Mononuclear cell (primary cell): Measurements from ENCODE around the gene HIPK2. TPM values are rescaled to one million over a fixed set of nuclear protein-coding genes. Genes with fewer than 3 reads are reported as not detected.
"Not testable (repeated sequence)": the region's sequence is repeated elsewhere in the genome, so short reads cannot be mapped to it uniquely, and the experiment has no call there.

Experiments
- H3K27me3 ChIP-seq: 2 replicates; pipeline ENCODE4 v1.6.0; 2011; ENCODE audit warnings: low read length, control low read depth; ENCODE audit not compliant: insufficient read depth
- H3K4me1 ChIP-seq: 2 replicates; pipeline ENCODE4 v1.5.1; 2011; ENCODE audit warnings: mild to moderate bottlenecking, low read length, control low read depth; ENCODE audit not compliant: insufficient read depth
- H3K4me3 ChIP-seq: 2 replicates; pipeline ENCODE4 v1.5.1; 2011; ENCODE audit warnings: mild to moderate bottlenecking, low read length, moderate library complexity
- H3K9me3 ChIP-seq: 2 replicates; pipeline ENCODE4 v1.5.1; 2011; ENCODE audit warnings: low read depth, mild to moderate bottlenecking, control low read depth, low read length
- total RNA-seq: library from RNA; depleted of rRNA; stranded (reverse); fragments of >200 nt; gene quantifications from one replicate; pipeline ENCODE4 v1.2.3, GENCODE V29; 2012

Gene HIPK2
- total RNA-seq, 1 donor = 14.2 TPM

GRCh38 chr7:139679731-139680594, 97.8 kb downstream of the HIPK2 start:
- no peaks in the 10 kb centered on the region for H3K27me3 ChIP-seq
- no peaks in the 10 kb centered on the region for H3K9me3 ChIP-seq
- H3K4me1 ChIP-seq = peaks cover 52% of the 10 kb centered on the region
- H3K4me3 ChIP-seq = no peak overlapping the region

- Histone ChIP-seq H3K4me1 (peaks cover 32% of the 10 kb centered on the region), H3K27me3 (no peaks in the 10 kb centered on the region), H3K9me3 (no peaks in the 10 kb centered on the region), H3K4me3 (no peak overlapping the region)
Observed at GRCh38 chr7:139676390-139676789, 101.4 kb downstream of the HIPK2 start.

GRCh38 chr7:139675127-139676125, 102.4 kb downstream of the HIPK2 start:
- no peaks in the 10 kb centered on the region for H3K27me3 ChIP-seq
- no peaks in the 10 kb centered on the region for H3K9me3 ChIP-seq
- H3K4me3 ChIP-seq = no peak overlapping the region
- peaks cover 22% of the 10 kb centered on the region for H3K4me1 ChIP-seq

DNA sequence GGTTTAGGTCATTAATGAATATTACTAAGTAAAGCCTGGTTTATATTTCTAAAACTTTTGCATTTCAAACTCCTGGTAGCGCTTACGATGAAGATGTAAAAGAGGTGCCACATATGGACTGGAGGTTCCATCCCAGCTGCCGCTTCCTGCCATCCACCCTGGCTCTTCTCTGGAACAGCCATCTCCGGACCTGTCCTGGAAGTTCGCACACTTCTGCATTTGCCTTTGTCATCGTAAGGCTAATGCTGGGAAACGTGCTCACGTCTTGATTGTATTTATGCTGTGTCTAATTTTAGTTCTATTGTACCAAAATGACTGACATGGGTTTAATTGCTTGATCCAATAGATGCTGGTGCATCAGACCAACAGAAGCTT, 103.1 kb downstream of the HIPK2 start:
- Histone ChIP-seq H3K27me3 (no peaks in the 10 kb centered on the region), H3K4me1 (peaks cover 15% of the 10 kb centered on the region), H3K9me3 (no peaks in the 10 kb centered on the region), H3K4me3 (no peak overlapping the region)

DNA sequence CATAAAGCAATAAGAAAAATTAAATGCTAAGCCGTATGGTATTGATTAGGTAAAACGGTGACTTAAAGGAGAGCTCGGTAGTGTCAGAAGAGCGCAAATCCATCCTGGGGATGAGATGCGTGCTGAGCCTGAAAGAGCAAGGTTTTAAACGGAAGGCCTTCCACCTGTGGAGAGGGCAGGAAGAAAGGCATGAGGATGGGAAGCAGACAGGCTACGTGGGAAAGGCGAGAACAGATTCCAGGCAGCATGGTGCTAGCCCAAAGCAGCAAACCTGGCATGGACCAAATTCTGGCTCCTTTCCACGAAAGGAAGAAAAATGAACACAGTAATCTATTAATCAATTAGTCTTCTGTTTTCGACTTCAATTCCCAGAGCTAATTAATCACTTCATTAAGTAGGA, 103.5 kb downstream of the HIPK2 start:
- Histone ChIP-seq H3K27me3 (no peaks in the 10 kb centered on the region), H3K4me1 (peaks cover 15% of the 10 kb centered on the region), H3K4me3 (no peak overlapping the region), H3K9me3 (no peaks in the 10 kb centered on the region)

DNA sequence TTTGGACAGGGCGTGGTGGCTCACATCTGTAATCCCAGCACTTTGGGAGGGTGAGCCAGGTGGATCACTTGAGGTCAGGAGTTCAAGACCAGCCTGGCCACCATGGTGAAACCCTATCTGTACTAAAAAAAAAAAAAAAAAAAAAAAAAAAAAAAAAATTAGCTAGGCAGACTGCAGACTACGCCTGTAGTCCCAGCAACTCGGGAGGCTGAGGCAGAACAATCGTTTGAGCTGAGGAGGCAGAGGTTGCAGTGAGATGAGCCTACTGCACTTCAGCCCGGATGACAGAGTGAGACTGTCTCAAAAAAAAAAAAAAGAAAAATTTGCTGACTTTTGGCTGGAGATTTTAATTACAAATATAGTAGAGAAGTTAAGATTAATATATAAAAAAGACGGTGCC, 104.0 kb downstream of the HIPK2 start:
- no peak overlapping the region for H3K4me3 ChIP-seq
- H3K4me1 ChIP-seq = peaks cover 15% of the 10 kb centered on the region
- H3K9me3 ChIP-seq = no peaks in the 10 kb centered on the region
- H3K27me3 ChIP-seq = no peaks in the 10 kb centered on the region

GRCh38 chr7:139673230-139673629, 104.6 kb downstream of the HIPK2 start:
- Histone ChIP-seq H3K9me3 (no peaks in the 10 kb centered on the region), H3K4me1 (peaks cover 15% of the 10 kb centered on the region), H3K4me3 (no peak overlapping the region), H3K27me3 (no peaks in the 10 kb centered on the region)

- no peak overlapping the region for H3K4me3 ChIP-seq
- H3K9me3 ChIP-seq = no peaks in the 10 kb centered on the region
- H3K27me3 ChIP-seq = no peaks in the 10 kb centered on the region
- peaks cover 15% of the 10 kb centered on the region for H3K4me1 ChIP-seq
Observed at GRCh38 chr7:139671967-139672366, 105.8 kb downstream of the HIPK2 start.

DNA sequence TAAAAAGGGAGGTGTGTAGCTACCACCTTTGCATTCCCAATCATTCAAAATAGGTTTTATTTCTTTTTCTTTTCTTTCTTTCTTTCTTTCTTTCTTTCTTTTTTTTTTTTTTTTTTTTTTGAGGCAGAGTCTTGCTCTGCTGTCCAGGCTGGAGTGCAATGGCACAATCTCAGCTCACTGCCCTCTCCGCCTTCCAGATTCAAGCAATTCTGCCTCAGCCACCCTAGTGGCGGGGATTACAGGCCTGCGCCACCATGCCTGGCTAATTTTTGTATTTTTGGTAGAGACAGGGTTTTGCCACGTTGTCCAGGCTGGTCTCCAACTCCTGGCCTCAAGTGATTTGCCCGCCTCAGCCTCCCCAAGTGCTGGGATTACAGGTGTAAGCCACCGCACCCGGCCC, 107.1 kb downstream of the HIPK2 start:
- not testable (repeated sequence) for H3K27me3 ChIP-seq, H3K9me3 ChIP-seq, H3K4me3 ChIP-seq, H3K4me1 ChIP-seq

GRCh38 chr7:139669106-139670061, 108.4 kb downstream of the HIPK2 start:
- H3K27me3 ChIP-seq = no peaks in the 10 kb centered on the region
- H3K4me3 ChIP-seq = no peak overlapping the region
- no peaks in the 10 kb centered on the region for H3K9me3 ChIP-seq
- peaks cover 5% of the 10 kb centered on the region for H3K4me1 ChIP-seq

GRCh38 chr7:139667377-139667776, 110.4 kb downstream of the HIPK2 start:
- H3K9me3 ChIP-seq = no peaks in the 10 kb centered on the region
- H3K27me3 ChIP-seq = no peaks in the 10 kb centered on the region
- peaks cover 20% of the 10 kb centered on the region for H3K4me1 ChIP-seq
- H3K4me3 ChIP-seq = no peak overlapping the region

GRCh38 chr7:139666501-139666900, 111.3 kb downstream of the HIPK2 start:
- no peaks in the 10 kb centered on the region for H3K9me3 ChIP-seq
- no peaks in the 10 kb centered on the region for H3K27me3 ChIP-seq

GRCh38 chr7:139664434-139664833, 113.4 kb downstream of the HIPK2 start:
- Histone ChIP-seq H3K9me3 (no peaks in the 10 kb centered on the region), H3K4me3 (no peak overlapping the region), H3K4me1 (peaks cover 30% of the 10 kb centered on the region), H3K27me3 (no peaks in the 10 kb centered on the region)

More at GRCh38 chr7:139666501-139666900, 111.3 kb downstream of the HIPK2 start:
- no peak overlapping the region for H3K4me3 ChIP-seq
- H3K4me1 ChIP-seq = peaks cover 20% of the 10 kb centered on the region

DNA sequence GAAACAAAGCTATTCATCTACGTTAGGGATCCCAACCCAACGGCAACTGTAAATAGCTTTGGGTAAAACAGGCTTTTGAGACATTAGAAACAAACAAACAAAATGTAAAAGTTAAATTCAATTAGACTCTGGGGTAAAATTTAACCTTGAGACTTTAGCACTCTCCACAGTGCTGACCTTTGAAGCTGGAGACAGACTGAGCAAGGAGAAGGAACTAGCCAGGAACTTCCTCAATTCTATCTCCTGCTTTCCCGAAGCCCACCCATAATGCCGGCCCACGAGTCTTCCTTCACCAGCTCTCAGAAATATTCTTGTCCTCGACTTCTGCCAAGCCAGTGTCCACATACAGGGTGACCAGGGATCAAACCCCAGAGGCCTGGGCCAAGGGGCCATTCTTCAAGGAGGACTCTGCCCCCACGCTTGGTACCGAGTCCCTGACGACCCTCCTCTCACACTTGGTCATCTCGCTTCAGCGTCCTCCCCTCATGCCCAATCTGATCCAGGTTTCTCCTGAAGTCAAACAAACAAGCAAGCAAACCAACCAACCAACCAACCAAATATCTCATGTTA, 114.1 kb downstream of the HIPK2 start:
- Histone ChIP-seq H3K9me3 (no peaks in the 10 kb centered on the region), H3K4me1 (peaks cover 32% of the 10 kb centered on the region), H3K4me3 (no peak overlapping the region), H3K27me3 (no peaks in the 10 kb centered on the region)
